ENCODE results near the gene MRGPRG.

MRGPRG gene

GRCh38 chr11:3199537-3200295 lies 18.9 kb downstream of the MRGPRG start:
- no peak for DNase-seq (ENCODE audit: low read depth)
- no peak for TF ChIP-seq CTCF (IDR thresholded peaks at IDR 0.05; ENCODE audit: control insufficient read depth, extremely low read depth, insufficient read depth)

GRCh38 chr11:3198815-3199214 lies 19.8 kb downstream of the MRGPRG start:
- no peak for DNase-seq (ENCODE audit: low read depth)
- H3K4me3 ChIP-seq (ENCODE audit: low read depth, low read length), result no peak overlapping the region
- TF ChIP-seq CTCF (IDR thresholded peaks at IDR 0.05; ENCODE audit: control insufficient read depth, extremely low read depth, insufficient read depth), result no peak

More at GRCh38 chr11:3199537-3200295, 18.9 kb downstream of the MRGPRG start:
- no peak overlapping the region for H3K4me3 ChIP-seq (ENCODE audit: low read depth, low read length)

- DNase-seq (ENCODE audit: low read depth), result no peak
- H3K4me3 ChIP-seq (ENCODE audit: low read depth, low read length), result no peak overlapping the region
- TF ChIP-seq CTCF (IDR thresholded peaks at IDR 0.05; ENCODE audit: control insufficient read depth, extremely low read depth, insufficient read depth), result no peak
Observed at GRCh38 chr11:3197878-3198528, 20.6 kb downstream of the MRGPRG start.

- no peak overlapping the region for H3K4me3 ChIP-seq (ENCODE audit: low read depth, low read length)
- no peak for TF ChIP-seq CTCF (IDR thresholded peaks at IDR 0.05; ENCODE audit: control insufficient read depth, extremely low read depth, insufficient read depth)
- DNase-seq (ENCODE audit: low read depth), result no peak
Observed at GRCh38 chr11:3197044-3197695, 21.4 kb downstream of the MRGPRG start.

- DNase-seq (ENCODE audit: low read depth), result no peak
- H3K4me3 ChIP-seq (ENCODE audit: low read depth, low read length), result no peak overlapping the region
- no peak for TF ChIP-seq CTCF (IDR thresholded peaks at IDR 0.05; ENCODE audit: control insufficient read depth, extremely low read depth, insufficient read depth)
Observed at GRCh38 chr11:3196161-3197043, 22.2 kb downstream of the MRGPRG start.
